Stimulated activated CD8-positive, alpha-beta memory T cell treated with anti-CD3 and anti-CD28 coated beads, Interleukin-12 subunit alpha, Interleukin-12 subunit beta, amount 100 ng/mL, for 1 hour (primary cell): ENCODE data around the gene DNAH8.

ENCODE experiments used
- DNase-seq: peaks from one replicate; pipeline ENCODE4 v3.0.0-alpha.2; 2020; ENCODE audit warnings: low read depth

Gene DNAH8

DNA sequence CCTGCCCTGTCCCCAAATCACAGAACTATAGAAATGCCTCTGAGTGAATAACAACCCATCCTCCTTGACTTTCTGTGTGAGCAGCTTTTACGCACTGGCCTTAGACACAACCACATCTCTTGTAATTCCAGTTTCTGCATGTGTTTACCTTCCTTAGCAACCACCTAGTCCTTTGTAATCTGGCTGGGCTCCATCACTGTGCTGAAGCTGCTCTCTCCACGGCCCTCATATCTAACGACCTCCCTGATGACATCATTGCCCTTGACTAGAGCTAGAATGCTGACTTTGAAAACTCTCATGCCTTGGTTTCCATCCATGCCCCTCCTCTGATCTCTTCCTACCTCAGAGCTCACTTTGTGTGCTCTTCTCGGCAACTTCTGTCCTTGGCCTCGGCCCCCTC lies 303.0 kb downstream of the DNAH8 start:
- DNase-seq = no peak

- DNase-seq = no peak
Measured at GRCh38 chr6:39020136-39020535, 305.0 kb downstream of the DNAH8 start.

GRCh38 chr6:39021041-39021440 lies 305.9 kb downstream of the DNAH8 start:
- DNase-seq = no peak

DNA sequence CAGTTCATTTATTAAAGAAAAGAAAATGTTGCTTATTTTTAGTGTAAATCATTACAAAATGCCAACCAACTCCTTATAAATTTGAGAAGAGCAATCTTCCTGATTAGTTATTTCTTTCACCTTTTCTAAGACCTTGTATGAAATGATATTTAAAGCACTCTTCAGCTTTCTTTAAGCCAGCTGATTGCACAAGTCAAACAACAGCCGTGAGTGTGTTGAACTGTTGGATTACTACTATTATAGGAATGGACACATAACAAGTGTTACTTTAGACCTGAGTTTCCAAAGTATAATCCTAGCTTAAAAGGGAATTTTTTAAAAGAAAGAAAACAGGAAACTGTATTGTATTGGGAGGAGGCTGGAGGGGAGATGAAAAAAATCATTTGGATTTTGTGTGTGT lies 306.7 kb downstream of the DNAH8 start:
- DNase-seq = no peak

DNA sequence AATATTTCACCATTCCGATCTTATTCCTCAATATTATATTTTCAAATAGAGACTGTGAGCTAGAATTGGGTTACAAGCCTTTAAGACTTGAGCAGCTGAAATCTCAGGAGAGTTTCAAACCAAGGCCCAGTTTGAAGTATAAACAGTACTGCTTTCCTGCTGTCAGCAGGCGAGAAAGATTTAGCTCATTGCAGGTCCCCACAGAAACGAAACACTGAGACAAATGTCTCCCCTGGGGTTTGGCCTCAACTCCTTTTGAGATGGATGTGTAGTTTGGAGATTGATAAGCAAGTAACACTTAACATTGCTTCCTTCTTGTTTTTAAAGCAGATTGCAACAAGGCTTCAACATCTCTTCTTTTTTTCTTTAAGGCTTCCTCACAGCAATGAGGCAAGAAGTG lies 311.1 kb downstream of the DNAH8 start:
- no peak for DNase-seq

DNA sequence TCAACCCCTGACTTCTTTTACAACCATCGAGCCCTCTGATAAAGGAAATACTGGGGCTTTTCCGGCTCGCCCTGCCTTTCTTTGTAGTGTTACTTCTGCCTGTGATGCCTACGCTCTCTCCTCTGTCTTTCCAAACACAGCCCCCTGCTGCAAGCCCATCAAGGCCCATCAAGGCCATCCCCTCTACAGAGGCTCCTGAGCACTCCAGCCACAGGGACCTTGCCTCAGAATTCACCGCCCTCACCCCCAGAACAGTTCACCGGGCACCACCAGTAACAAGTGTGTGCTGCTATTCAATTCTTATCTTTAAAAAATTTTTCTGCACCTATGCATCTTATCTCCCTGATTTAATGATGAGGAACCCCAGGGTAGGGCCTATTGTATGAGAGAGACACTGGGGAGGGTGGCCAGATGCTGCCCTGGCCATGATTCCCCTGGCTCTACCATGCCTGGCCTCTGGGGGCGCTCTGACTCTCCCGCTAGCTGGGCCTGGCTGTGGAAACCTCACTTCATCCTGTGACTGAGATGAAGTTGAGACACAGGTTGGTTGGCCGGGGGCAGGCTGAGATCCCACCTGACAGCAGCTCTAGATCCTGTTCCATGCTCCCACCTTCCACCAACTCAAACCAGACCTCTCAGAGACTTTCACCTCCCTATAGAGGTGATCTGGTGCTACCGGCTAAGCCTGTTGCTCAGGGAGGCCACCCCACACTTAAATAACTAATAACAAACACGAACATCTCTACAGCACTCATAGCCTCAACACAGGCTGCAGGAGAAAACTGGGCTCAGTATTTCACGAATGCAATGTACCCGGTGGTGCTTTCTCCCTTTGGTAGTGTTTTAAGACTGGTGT lies 314.3 kb downstream of the DNAH8 start:
- DNase-seq = peak; percentile 5

DNA sequence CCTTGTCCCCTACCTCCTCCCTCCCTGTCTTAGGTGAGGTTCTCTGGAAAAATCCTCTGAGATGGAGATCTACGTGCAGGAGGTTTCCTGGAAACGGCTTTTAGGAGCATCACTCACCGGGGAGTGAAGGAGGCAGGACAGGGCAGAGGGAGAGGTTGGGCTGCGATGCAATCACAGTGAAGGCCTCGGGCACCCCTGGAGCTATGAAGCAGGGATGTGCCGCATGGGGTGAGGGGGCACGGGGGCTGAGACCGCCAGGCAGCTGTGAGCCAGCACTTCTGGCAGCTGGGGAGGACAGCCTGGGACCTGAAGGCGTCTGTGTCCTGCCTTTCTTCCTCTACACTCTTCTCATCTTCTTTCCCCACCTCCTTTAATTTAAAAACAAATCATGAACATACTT lies 320.6 kb downstream of the DNAH8 start:
- no peak for DNase-seq

- no peak for DNase-seq
Measured at GRCh38 chr6:39037082-39037508, 322.0 kb downstream of the DNAH8 start.

- no peak for DNase-seq
Measured at GRCh38 chr6:39037707-39038106, 322.6 kb downstream of the DNAH8 start.

DNA sequence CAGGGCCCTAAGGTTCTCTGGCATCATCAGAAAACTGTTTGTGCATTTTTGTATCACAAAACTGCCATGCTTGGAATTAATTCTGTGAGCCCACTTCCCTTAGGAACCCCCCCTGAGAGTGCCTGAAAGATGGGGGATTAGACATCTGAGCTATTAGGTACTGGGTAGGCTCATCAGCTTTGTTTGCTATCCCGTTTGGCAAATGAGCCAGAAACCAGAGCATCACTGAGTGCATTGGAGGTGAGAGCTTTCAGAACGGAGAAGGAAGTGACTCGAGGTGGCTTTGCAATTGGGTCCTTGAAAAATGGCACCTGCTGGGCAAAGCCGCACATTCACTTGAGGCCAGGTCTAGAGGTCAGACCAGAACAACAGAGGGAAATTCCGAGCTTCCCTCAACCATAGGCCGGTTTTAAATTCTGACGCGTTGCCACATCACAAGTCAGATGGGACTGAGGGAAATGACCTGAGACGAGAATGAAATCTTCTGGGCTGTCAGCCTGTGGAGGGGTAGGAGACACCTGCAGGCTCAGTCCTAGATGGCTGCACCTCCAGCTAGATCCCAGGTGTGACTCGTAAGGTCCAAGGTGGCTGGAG lies 325.1 kb downstream of the DNAH8 start:
- no peak for DNase-seq

DNA sequence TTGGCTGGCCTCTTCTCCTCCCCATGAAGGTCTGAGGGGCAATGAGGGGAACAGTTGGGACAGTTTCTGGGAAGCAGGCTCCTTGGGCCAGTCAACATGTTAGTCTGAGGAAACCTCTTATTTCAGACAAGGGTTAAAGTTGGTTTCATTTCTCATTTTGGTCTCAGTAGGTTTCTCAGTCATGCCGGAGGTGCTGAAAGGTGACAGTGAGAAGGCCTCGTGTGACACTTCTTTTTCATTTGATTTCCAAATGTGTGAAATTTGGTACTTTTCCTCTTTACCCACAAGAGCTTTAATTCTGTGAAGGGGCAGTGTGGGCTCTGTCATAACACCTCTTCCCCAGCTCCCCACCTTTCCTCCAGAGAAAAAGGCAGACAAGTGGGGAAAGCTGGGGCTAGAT lies 326.0 kb downstream of the DNAH8 start:
- no peak for DNase-seq

GRCh38 chr6:39043776-39044175 lies 328.7 kb downstream of the DNAH8 start:
- DNase-seq = no peak

DNA sequence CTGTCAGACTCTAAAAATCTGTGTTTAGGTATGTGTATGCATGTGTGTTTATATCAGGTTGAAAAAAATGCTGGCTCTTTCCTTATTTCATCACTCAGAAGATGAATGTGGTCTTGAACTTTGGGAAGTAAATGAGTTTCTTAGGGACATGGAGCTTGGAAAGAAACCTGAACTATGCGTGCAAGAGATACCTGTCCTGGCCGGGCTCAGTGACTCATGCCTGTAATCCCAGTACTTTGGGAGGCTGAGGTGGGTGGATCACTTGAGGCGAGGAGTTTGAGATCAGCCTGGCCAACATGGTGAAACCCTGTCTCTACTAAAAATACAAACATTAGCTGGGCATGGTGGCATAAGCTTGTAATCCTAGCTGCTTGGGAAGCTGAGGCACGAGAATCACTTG lies 329.1 kb downstream of the DNAH8 start:
- no peak for DNase-seq

- no peak for DNase-seq
Measured at GRCh38 chr6:39047434-39048327, 332.6 kb downstream of the DNAH8 start.

DNA sequence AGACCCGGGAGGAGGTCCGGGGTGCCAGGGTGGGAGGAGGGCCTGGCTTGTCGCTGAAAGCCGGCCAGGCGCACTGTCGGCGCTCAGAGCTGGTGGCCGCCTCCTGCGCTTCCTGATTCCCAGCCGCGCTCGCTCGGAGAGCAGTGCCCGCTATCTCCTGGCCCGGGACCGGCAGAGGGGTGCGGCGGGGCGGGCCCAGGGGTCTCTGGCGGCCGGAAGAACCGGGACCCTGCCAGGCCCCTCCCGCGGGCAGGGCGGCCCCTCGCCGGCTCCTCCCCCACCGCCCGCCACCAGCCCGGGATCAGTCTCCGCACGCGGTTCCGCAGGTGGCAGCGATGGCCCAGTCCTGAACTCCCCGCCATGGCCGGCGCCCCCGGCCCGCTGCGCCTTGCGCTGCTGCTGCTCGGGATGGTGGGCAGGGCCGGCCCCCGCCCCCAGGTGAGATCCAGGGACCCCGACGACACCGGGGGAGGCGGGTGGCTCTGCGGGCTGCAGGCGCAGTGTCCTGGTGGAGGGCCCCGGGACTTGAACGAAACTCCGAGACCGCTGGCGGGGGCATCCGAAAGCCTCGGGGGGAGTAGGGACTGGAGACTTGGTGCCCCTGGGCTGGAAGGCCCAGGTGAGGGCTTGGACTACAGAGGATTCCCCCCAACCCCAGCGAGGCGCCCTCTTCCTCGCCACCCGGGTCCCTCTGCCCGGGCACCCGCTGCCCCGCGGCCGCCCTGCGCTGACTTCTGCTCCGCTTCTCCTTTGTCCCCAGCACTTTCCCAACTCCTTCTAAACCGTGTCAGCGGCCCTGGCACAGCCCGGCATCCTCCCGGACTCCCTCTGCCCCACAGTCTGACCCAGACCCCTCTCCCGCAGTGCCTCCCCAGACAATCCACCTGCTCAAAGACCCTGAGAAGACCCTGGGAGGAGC lies 333.6 kb downstream of the DNAH8 start, which contains the start of gene GLP1R:
Gene GLP1R (plus strand): TSS at position 301 of the 919 bp plus-strand sequence. CDS start 60 bp downstream, at position 361.
- DNase-seq = no peak

DNA sequence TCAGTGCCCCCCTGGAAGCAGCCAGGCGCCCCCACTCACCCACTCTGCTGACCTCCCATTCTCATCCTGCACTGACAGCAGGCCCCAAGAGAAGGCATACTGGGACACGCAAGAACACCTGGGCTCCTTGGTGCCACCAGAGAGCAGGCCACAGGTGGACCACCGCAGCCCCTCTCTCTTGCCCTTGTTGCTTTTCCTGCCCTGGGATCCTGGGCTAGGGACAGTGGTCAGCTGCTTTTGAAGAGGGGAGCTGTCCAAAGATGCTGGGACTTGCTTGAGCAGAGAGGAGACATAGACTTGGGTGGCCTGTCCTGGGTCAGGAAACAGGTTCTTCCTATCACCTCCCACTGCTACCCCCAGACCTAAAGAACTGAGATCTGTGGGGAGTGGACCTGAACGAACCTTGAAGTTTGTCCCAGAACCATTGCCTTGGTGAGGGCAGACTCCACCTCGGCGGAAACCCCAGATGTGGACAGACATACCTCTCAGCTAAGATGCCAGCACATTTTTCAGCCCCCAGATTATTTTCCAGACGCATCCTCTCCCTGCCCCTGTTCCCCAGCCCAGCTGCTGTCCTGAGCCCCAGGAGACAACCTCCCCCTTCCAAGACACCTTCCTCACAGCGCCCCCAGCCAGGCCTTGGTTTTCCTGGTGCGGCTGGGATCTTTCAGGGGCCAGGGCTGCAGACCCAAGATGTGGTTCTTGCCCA lies 334.6 kb downstream of the DNAH8 start:
- DNase-seq = no peak

DNA sequence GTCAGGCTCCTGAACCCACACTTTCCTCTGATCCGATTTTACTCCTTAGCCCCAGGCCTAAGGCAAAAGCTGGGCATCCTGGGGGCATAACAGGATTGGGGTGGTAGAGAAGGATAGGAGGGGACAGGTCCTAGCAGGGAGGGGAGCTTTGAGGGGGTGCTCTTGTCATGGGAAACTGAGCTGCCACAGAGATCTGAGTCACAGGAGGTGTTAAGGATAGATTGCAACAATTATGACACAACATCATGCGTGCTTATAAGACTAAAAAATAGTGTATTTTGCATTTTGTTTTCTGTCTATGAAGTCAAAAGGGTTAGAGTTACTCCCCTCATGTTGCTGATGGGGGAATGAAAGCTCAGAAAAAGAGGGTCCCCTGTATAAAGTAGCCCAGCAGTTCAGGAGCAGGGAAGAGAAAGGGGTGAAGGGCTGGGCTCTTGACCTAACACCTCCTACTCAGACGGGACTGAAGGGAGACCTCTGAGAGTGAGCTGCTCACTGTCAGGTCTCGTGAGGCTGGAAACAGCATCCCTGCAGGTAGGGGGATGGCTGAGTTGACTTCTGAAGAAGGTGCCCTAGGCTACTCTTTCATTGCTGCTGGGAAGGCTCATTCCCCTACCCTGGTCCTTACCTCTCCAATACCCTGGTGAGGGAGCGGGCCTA lies 335.5 kb downstream of the DNAH8 start:
- no peak for DNase-seq

DNA sequence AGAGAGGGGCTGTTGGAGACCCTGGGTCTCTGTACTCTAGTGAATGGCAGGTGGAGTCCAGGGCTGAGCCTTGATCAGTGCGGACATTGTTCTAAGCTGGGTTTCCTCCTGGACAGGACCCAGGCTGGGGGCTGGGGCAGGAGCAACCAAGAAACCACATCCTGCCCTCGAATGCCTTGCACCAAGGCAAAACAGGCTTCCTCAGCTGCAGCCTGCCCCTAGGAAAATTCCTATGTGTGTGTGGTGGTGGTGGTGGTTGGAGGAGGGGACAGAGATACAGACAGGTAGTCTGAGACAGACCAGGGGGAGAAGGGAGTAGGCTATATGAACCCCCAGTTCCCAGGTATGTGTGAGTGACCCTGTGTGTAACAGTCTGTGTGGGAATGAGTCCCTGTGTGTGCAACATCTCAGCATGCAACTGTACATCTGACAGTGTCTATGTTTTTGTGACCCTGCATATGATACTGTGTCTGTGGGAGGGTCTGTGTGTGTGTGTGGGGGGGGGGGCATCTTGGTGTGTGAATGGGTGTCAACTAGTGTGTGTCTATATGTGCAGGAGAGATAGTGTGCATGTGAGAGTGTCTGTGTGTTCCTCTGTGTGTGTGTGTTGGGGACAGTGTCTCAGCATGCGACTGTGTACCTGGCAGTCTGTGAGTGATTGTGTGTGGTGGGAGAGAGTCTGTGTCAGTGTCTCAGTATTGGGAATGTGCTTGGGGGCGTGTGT lies 336.4 kb downstream of the DNAH8 start:
- no peak for DNase-seq

DNA sequence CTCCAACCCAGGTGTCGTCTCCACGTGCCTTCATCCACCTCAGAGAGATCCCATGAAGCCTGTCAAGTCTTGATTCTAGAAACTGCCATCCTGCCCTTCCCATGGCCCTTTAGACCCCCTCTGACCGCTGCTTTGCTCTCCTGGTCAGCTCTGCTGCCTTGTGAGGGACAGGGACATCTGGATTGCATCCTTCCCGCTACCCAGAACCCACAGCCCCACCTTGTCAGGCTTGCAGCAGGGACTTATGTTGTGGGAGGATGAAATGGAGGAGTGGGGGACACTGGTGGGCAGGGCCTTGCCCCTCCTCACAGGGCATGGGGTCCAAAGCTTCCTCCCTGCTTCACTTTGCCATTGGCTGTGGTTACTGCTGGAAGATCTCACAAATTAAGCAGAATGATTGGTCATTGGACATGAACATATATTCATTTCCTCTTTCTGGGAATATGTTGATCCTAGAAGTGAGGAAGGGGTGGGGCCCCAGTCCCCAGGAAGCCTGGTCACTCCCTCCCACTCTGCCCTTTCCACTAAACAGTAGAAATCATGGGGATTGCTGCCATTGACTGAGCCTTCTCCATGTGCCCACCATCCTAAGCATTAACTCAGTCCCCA lies 338.0 kb downstream of the DNAH8 start:
- no peak for DNase-seq
